HG03103 (cell line): ENCODE data around the gene GBP3.
A peak's percentile ranks its signal among the peaks of the same experiment; 100 is the strongest.
"Not testable (repeated sequence)": the region's sequence is repeated elsewhere in the genome, so short reads cannot be mapped to it uniquely, and the experiment has no call there.

Source experiments
- ATAC-seq: cut with Tn5 transposase; IDR thresholded peaks from one replicate; pipeline ENCODE4 v1.9.1; 2021; ENCODE audit warnings: low read depth; ENCODE audit not compliant: unreplicated experiment

GBP3 gene

GRCh38 chr1:89022167-89022959 is at the start of gene GBP3:
Gene GBP3 (minus strand): TSS chr1:89022866. CDS start chr1:89020721, 2,145 bp downstream.
- peak; percentile 78 for ATAC-seq

GRCh38 chr1:89070509-89070908 is 47.8 kb upstream of the GBP3 start:
- no peak for ATAC-seq

- ATAC-seq = no peak
These were observed 47.3 kb upstream of the GBP3 start for GRCh38 chr1:89069951-89070350.

GRCh38 chr1:89068291-89068690 is 45.6 kb upstream of the GBP3 start:
- ATAC-seq = no peak

- peak; percentile 48 for ATAC-seq
These were observed 42.6 kb upstream of the GBP3 start, which contains the start of gene GBP1 for GRCh38 chr1:89065079-89065868. Gene GBP1 (minus strand): TSS chr1:89065208. CDS start chr1:89063234, 1,974 bp downstream.

- peak; percentile 38 for ATAC-seq
These were observed 42.0 kb upstream of the GBP3 start for GRCh38 chr1:89064632-89065031.

GRCh38 chr1:89063094-89063493 is 40.4 kb upstream of the GBP3 start:
- ATAC-seq = no peak

GRCh38 chr1:89060091-89060490 is 37.4 kb upstream of the GBP3 start:
- no peak for ATAC-seq

- ATAC-seq = no peak
These were observed 29.3 kb upstream of the GBP3 start for GRCh38 chr1:89051955-89052312.

- no peak for ATAC-seq
These were observed 28.8 kb upstream of the GBP3 start for GRCh38 chr1:89051300-89051954.

GRCh38 chr1:89050649-89051033 is 28.0 kb upstream of the GBP3 start:
- ATAC-seq = no peak

- ATAC-seq = not testable (repeated sequence)
These were observed 27.4 kb upstream of the GBP3 start for GRCh38 chr1:89049901-89050648.

GRCh38 chr1:89049187-89049586 is 26.5 kb upstream of the GBP3 start:
- ATAC-seq = not testable (repeated sequence)

GRCh38 chr1:89047734-89048133 is 25.1 kb upstream of the GBP3 start:
- ATAC-seq = no peak

GRCh38 chr1:89046318-89047183 is 23.9 kb upstream of the GBP3 start:
- not testable (repeated sequence) for ATAC-seq

GRCh38 chr1:89044970-89045721 is 22.5 kb upstream of the GBP3 start:
- no peak for ATAC-seq

GRCh38 chr1:89043940-89044339 is 21.3 kb upstream of the GBP3 start:
- ATAC-seq = no peak

- no peak for ATAC-seq
These were observed 19.8 kb upstream of the GBP3 start for GRCh38 chr1:89042491-89042890.

- ATAC-seq = no peak
These were observed 19.1 kb upstream of the GBP3 start for GRCh38 chr1:89041721-89042120.
